HCT116 (cell line): Measurements from ENCODE around the gene ELFN2. TPM values are rescaled to one million over a fixed set of nuclear protein-coding genes. Genes with fewer than 3 reads are reported as not detected.

Experiments used
- ATAC-seq: fragments of 200-7000 bp; cut with Tn5 transposase; 2 replicates; pipeline ENCODE4 v1.9.1; 2020; ENCODE audit warnings: mild to moderate bottlenecking, moderate library complexity
- BruUV-seq: library from RNA; stranded (reverse); fragments of 400-500 nt; replicated peaks from 2 replicates; lab custom pipeline; 2021; lab: Mats Ljungman, UMichigan
- CTCF ChIA-PET: fragments of 300-600 bp; sonication (Branson Sonifier 250); formaldehyde crosslinking; loops from one replicate; lab custom pipeline; 2021; ENCODE audit warnings: antibody characterized with exemption; lab: Charles Lee
- POLR2A ChIA-PET: fragments of 300-600, 350-600 bp; sonication (Branson Sonifier 250); formaldehyde crosslinking; loops from one replicate; lab custom pipeline; 2021; ENCODE audit warnings: antibody characterized with exemption; lab: Charles Lee
- RAD21 ChIA-PET, 2 experiments: fragments of 300-600 bp; sonication (Branson Sonifier 250); formaldehyde crosslinking; loops; one replicate each; lab custom pipeline; 2023; ENCODE audit warnings: low total read pairs in 2 of 2; ENCODE audit not compliant: uncharacterized antibody in 2 of 2, unreplicated experiment in 2 of 2, low non-redundant PET in 1 of 2; lab: Charles Lee
- DNase-seq: peaks from one replicate; pipeline ENCODE4 v3.0.0-alpha.2; 2010; ENCODE audit warnings: low read depth, low spot score
- H2AFZ ChIP-seq: fragments of 200-600 bp; shearing (Covaris generic), sonication (generic); 2 replicates; pipeline ENCODE4 v1.6.1; 2017; ENCODE audit warnings: low read depth, mixed run types, mixed read lengths, antibody characterized with exemption, low read length; ENCODE audit not compliant: poor library complexity, severe bottlenecking
- H3K27ac ChIP-seq: 2 replicates; pipeline ENCODE4 v1.5.1; 2012; ENCODE audit warnings: low read depth, low read length
- H3K27me3 ChIP-seq: fragments of 200-600 bp; sonication (generic); 2 replicates; pipeline ENCODE4 v1.6.1; 2016; ENCODE audit warnings: mixed run types, low read length, mixed read lengths; ENCODE audit not compliant: insufficient read depth
- H3K36me3 ChIP-seq, 2 experiments: fragments of 200-500 bp in 1 of 2; fragments of 200-600 bp in 1 of 2; sonication (Bioruptor generic) in 1 of 2; sonication (generic) in 1 of 2; 2 replicates each; pipeline versions ENCODE4 v1.5.1 to v1.6.1; 2014 to 2016; ENCODE audit warnings: low read length in 2 of 2, inconsistent platforms in 1 of 2, mixed read lengths in 1 of 2, mixed run types in 1 of 2; ENCODE audit not compliant: insufficient read depth in 2 of 2, control insufficient read depth in 1 of 2
- H3K4me1 ChIP-seq, 2 experiments: fragments of 200-600 bp in 1 of 2; sonication (generic) in 1 of 2; 2 replicates each; pipeline versions ENCODE4 v1.5.1 to v1.6.1; 2012 to 2017; ENCODE audit warnings: low read length in 2 of 2, inconsistent platforms in 1 of 2, mild to moderate bottlenecking in 1 of 2, mixed read lengths in 1 of 2, mixed run types in 1 of 2, moderate library complexity in 1 of 2; ENCODE audit not compliant: insufficient read depth in 2 of 2, control insufficient read depth in 1 of 2
- H3K4me2 ChIP-seq: fragments of 200-600 bp; sonication (generic); 2 replicates; pipeline ENCODE4 v1.6.1; 2017; ENCODE audit warnings: mixed run types, low read length, mixed read lengths
- H3K4me3 ChIP-seq, 2 experiments: fragments of 200-600 bp in 1 of 2; sonication (generic) in 1 of 2; replicated peaks in 1 of 2; 2 replicates each; pipeline ENCODE4 v1.5.1; 2011 to 2016; ENCODE audit warnings: low read length in 2 of 2, control low read depth in 1 of 2, low read depth in 1 of 2, mild to moderate bottlenecking in 1 of 2, mixed read lengths in 1 of 2, mixed run types in 1 of 2
- H3K79me2 ChIP-seq: fragments of 200-600 bp; sonication (generic); 2 replicates; pipeline ENCODE4 v1.6.1; 2017; ENCODE audit warnings: mild to moderate bottlenecking, mixed run types, low read length, moderate library complexity, mixed read lengths; ENCODE audit not compliant: insufficient read depth
- H3K9ac ChIP-seq: fragments of 200-600 bp; sonication (generic); 2 replicates; pipeline ENCODE4 v1.6.1; 2016; ENCODE audit warnings: low read length, mixed read lengths
- H3K9me2 ChIP-seq: fragments of 200-600 bp; sonication (generic), shearing (Covaris generic); 2 replicates; pipeline ENCODE4 v1.6.1; 2017; ENCODE audit warnings: mixed run types, mild to moderate bottlenecking, moderate library complexity; ENCODE audit not compliant: insufficient read depth
- H3K9me3 ChIP-seq, 2 experiments: fragments of 200-500 bp in 1 of 2; fragments of 200-600 bp in 1 of 2; sonication (Bioruptor generic) in 1 of 2; sonication (generic) in 1 of 2; 2 replicates each; pipeline ENCODE4 v1.6.1; 2014 to 2017; ENCODE audit warnings: low read length in 2 of 2, mixed read lengths in 2 of 2, inconsistent platforms in 1 of 2, low read depth in 1 of 2, mild to moderate bottlenecking in 1 of 2, mixed run types in 1 of 2, moderate library complexity in 1 of 2; ENCODE audit not compliant: control insufficient read depth in 1 of 2, insufficient read depth in 1 of 2
- H4K20me1 ChIP-seq: fragments of 200-600 bp; sonication (generic), shearing (Covaris generic); 2 replicates; pipeline ENCODE4 v1.6.1; 2017; ENCODE audit warnings: mixed run types, mild to moderate bottlenecking, moderate library complexity; ENCODE audit not compliant: insufficient read depth
- CBX3 ChIP-seq: IDR thresholded peaks from 2 replicates; pipeline ENCODE4 v1.6.1; 2012; ENCODE audit warnings: low read depth
- CEBPB ChIP-seq: IDR thresholded peaks from 2 replicates; pipeline ENCODE4 v1.6.1; 2012; ENCODE audit warnings: low read depth
- CTCF ChIP-seq, 3 experiments: fragments of 200-600 bp in 1 of 3; sonication (generic) in 1 of 3; IDR thresholded peaks in 2 of 3; conservative IDR thresholded peaks in 1 of 3; 2 replicates each; pipeline ENCODE4 v1.5.1; 2012 to 2017; ENCODE audit warnings: low read depth in 2 of 3, low read length in 2 of 3, antibody characterized with exemption in 1 of 3, borderline replicate concordance in 1 of 3, control low read depth in 1 of 3, mild to moderate bottlenecking in 1 of 3, mixed read lengths in 1 of 3, mixed run types in 1 of 3, moderate library complexity in 1 of 3; ENCODE audit not compliant: insufficient read depth in 1 of 3
- POLR2A ChIP-seq: IDR thresholded peaks from 2 replicates; pipeline ENCODE4 v1.7.0; 2011; ENCODE audit warnings: borderline replicate concordance; ENCODE audit not compliant: insufficient read depth, insufficient read length; ENCODE audit errors: extremely low read depth
- POLR2AphosphoS5 ChIP-seq: IDR thresholded peaks from 2 replicates; pipeline ENCODE4 v1.6.1; 2011; ENCODE audit warnings: mild to moderate bottlenecking, low read depth, low read length, moderate library complexity
- RAD21 ChIP-seq: IDR thresholded peaks from 2 replicates; pipeline ENCODE4 v1.6.1; 2012; ENCODE audit warnings: low read depth, mild to moderate bottlenecking
- SIN3A ChIP-seq: IDR thresholded peaks from 2 replicates; pipeline ENCODE4 v1.6.1; 2012; ENCODE audit warnings: low read depth
- SP1 ChIP-seq: IDR thresholded peaks from 2 replicates; pipeline ENCODE4 v1.6.1; 2012; ENCODE audit warnings: low read depth
- SRF ChIP-seq: IDR thresholded peaks from 2 replicates; pipeline ENCODE4 v1.6.1; 2012; ENCODE audit warnings: low read depth
- TCF7L2 ChIP-seq: IDR thresholded peaks from 2 replicates; pipeline ENCODE4 v1.7.0; 2011; ENCODE audit warnings: borderline replicate concordance, inconsistent platforms; ENCODE audit not compliant: insufficient read depth, insufficient read length; ENCODE audit errors: extremely low read depth
- ZBTB33 ChIP-seq: IDR thresholded peaks from 2 replicates; pipeline ENCODE4 v1.6.1; 2011; ENCODE audit warnings: mild to moderate bottlenecking, low read length, moderate library complexity; ENCODE audit not compliant: insufficient replicate concordance; ENCODE audit errors: extremely low read depth
- ZNF274 ChIP-seq: fragments of 200-500 bp; sonication (Bioruptor generic); IDR thresholded peaks from 2 replicates; pipeline ENCODE4 v1.6.1; 2014; ENCODE audit warnings: mild to moderate bottlenecking, low read depth, low read length, inconsistent platforms
- intact Hi-C: fragments of 100-400 bp; cut with micrococcal nuclease; formaldehyde crosslinking; loops from 2 replicates; pipeline ENCODE4 v1.10.0; 2022
- total RNA-seq: library from RNA; stranded (reverse); gene quantifications from one replicate; pipeline ENCODE4 v1.2.1, GENCODE V29; 2021; ENCODE audit not compliant: unreplicated experiment
- TF ChIP-seq, protein P1 (sequence below): IDR thresholded peaks from 2 replicates; pipeline ENCODE4 v1.6.1; 2012

Gene ELFN2
- total RNA-seq, 1 experiment from 2014 or later, result 45.4 TPM

- ATAC-seq (no peak), DNase-seq (no peak)
- H3K9me3 ChIP-seq, result no peaks in the 10 kb centered on the region
- no peaks in the 10 kb centered on the region; a peak in 1 of 4 replicates for H3K36me3 ChIP-seq
- intact Hi-C loops, result no loop called here
- ChIA-PET RAD21 (no interaction called here), CTCF (no interaction called here), POLR2A (no interaction called here)
- H3K27ac ChIP-seq, result no peak overlapping the region
- H3K9me2 ChIP-seq, result no peaks in the 10 kb centered on the region
- H3K79me2 ChIP-seq, result no peaks in the 10 kb centered on the region
- H3K27me3 ChIP-seq, result no peaks in the 10 kb centered on the region
- no peak for TF ChIP-seq RAD21
- TF ChIP-seq SIN3A, result no peak
- TF ChIP-seq POLR2A, result no peak
- no peak for TF ChIP-seq POLR2AphosphoS5
- no peak for TF ChIP-seq SRF
- TF ChIP-seq, protein P1, sequence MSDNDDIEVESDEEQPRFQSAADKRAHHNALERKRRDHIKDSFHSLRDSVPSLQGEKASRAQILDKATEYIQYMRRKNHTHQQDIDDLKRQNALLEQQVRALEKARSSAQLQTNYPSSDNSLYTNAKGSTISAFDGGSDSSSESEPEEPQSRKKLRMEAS, result no peak
- no peak for TF ChIP-seq ZBTB33
- no TSS peak for BruUV-seq
- H3K9ac ChIP-seq, result no peak overlapping the region
- no peaks in the 10 kb centered on the region for H4K20me1 ChIP-seq
- H3K4me2 ChIP-seq, result no peak overlapping the region
- H3K4me3 ChIP-seq, result no peak overlapping the region
- peaks cover 0 to 6% of the 10 kb centered on the region in 2 experiments; a peak in 1 of 4 replicates for H3K4me1 ChIP-seq
- H2AFZ ChIP-seq, result no peak overlapping the region
Observed at GRCh38 chr22:37370306-37370979, 56.8 kb downstream of the ELFN2 start.

- H4K20me1 ChIP-seq, result no peaks in the 10 kb centered on the region
- H3K4me3 ChIP-seq, result no peak overlapping the region
- no peak for DNase-seq
- ChIA-PET RAD21 (no interaction called here), POLR2A (no interaction called here), CTCF (no interaction called here)
- peaks cover 0 to 8% of the 10 kb centered on the region in 2 experiments; a peak in 1 of 4 replicates for H3K4me1 ChIP-seq
- intact Hi-C loops, result no loop called here
- no peak overlapping the region for H3K4me2 ChIP-seq
- H2AFZ ChIP-seq, result no peak overlapping the region
- BruUV-seq, result no TSS peak
- no peaks in the 10 kb centered on the region for H3K9me3 ChIP-seq
- no peaks in the 10 kb centered on the region; a peak in 1 of 4 replicates for H3K36me3 ChIP-seq
- ATAC-seq, result no peak
- no peak overlapping the region for H3K27ac ChIP-seq
- no peaks in the 10 kb centered on the region for H3K9me2 ChIP-seq
- no peak overlapping the region for H3K9ac ChIP-seq
- H3K79me2 ChIP-seq, result no peaks in the 10 kb centered on the region
- H3K27me3 ChIP-seq, result no peaks in the 10 kb centered on the region
- TF ChIP-seq CBX3 (no peak), SRF (no peak), TCF7L2 (no peak), CTCF (IDR thresholded peaks at IDR 0.05 in 2 of 3, conservative IDR thresholded peaks at IDR 0.05 in 1 of 3; ENCODE audit: borderline replicate concordance in 1 of 3, insufficient read depth in 1 of 3, low read depth in 2 of 3, low read length in 2 of 3) (no peak), SP1 (no peak), CEBPB (no peak), POLR2A (no peak), ZNF274 (no peak)
Observed at GRCh38 chr22:37369483-37369882, 57.8 kb downstream of the ELFN2 start.
